ENCODE results near the gene CIDEB. TPM values are rescaled to one million over a fixed set of nuclear protein-coding genes. Genes with fewer than 3 reads are reported as not detected.
A peak's percentile ranks its signal among the peaks of the same experiment; 100 is the strongest.

Gene CIDEB
- total RNA-seq, 4 donors from 2014 or later: 9.4 to 34.5 (median 14.2) TPM

DNA sequence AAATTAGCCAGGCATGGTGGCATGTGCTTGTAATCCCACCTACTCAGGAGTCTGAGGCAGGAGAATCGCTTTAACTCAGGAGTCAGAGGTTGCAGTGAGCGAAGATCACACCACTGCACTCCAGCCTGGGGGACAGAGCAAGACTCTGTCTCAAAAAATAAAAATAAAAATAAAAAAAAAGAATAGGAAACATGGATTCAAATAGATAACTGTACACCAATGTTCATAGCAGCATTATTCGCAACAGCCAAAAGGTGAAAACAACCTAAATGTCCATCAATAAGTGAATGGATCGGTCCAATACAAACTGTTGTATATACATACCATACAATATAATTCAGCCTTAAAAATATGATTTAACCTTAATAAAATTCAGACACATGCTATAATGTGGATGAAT is 35.1 kb upstream of the CIDEB start:
- no peaks in the 10 kb centered on the region for H3K9me3 ChIP-seq
- H3K36me3 ChIP-seq: no peaks in the 10 kb centered on the region
- peaks cover 0 to 17% (median 3%) of the 10 kb centered on the region in 4 donors for H3K4me1 ChIP-seq
- H3K4me3 ChIP-seq: no peak overlapping the region
- TF ChIP-seq EP300 (IDR thresholded peaks at IDR 0.05): no peak
- no peak for TF ChIP-seq POLR2A (IDR thresholded peaks at IDR 0.05)
- TF ChIP-seq, protein P1, sequence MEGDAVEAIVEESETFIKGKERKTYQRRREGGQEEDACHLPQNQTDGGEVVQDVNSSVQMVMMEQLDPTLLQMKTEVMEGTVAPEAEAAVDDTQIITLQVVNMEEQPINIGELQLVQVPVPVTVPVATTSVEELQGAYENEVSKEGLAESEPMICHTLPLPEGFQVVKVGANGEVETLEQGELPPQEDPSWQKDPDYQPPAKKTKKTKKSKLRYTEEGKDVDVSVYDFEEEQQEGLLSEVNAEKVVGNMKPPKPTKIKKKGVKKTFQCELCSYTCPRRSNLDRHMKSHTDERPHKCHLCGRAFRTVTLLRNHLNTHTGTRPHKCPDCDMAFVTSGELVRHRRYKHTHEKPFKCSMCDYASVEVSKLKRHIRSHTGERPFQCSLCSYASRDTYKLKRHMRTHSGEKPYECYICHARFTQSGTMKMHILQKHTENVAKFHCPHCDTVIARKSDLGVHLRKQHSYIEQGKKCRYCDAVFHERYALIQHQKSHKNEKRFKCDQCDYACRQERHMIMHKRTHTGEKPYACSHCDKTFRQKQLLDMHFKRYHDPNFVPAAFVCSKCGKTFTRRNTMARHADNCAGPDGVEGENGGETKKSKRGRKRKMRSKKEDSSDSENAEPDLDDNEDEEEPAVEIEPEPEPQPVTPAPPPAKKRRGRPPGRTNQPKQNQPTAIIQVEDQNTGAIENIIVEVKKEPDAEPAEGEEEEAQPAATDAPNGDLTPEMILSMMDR (IDR thresholded peaks at IDR 0.05): no peak
- no peak for DNase-seq (ENCODE audit: low spot score in 2 of 2)
- no peak overlapping the region for H3K27ac ChIP-seq
- WGBS, 2 donors: 81 to 91% methylated on average over 4 of the region's 4 CpGs
- H3K27me3 ChIP-seq: peaks cover 0 to 43% of the 10 kb centered on the region in 2 donors

DNA sequence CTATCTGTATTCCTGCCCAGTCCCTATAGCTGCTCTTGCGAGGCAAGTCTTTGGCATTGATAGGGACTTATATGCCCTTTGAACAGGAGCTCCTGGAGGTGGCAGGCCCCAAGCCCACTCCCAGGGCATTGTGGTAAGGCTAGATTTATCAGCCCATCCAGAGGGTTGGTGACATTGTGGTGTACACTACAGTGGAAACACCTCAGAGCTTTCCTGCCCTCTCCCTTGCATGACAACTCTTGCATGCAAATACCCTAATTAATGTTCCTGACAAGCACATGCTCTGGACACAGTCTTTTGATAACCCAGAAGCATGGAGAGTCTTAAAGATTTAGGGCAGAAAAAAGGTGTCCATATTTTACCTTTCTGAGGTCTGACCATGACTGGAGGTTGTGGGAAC is 32.8 kb upstream of the CIDEB start:
- 100% methylated on average over 1 of the region's 1 CpG; no CpG with 5 or more reads in 1 of the 2 donors for WGBS, 2 donors
- no peak overlapping the region for H3K27ac ChIP-seq
- DNase-seq (ENCODE audit: low spot score in 2 of 2): no peak
- H3K9me3 ChIP-seq: no peaks in the 10 kb centered on the region
- TF ChIP-seq POLR2A (IDR thresholded peaks at IDR 0.05) (no peak), EP300 (IDR thresholded peaks at IDR 0.05) (no peak)
- TF ChIP-seq, protein P1 (IDR thresholded peaks at IDR 0.05): no peak
- H3K4me1 ChIP-seq: peaks cover 0 to 19% (median 3%) of the 10 kb centered on the region in 4 donors
- H3K4me3 ChIP-seq: no peak overlapping the region
- H3K27me3 ChIP-seq: peaks cover 0 to 62% of the 10 kb centered on the region in 2 donors
- no peaks in the 10 kb centered on the region for H3K36me3 ChIP-seq

GRCh38 chr14:24339284-24340151 is 31.7 kb upstream of the CIDEB start, which contains the start of gene RIPK3:
Gene RIPK3, minus strand, starts transcription at chr14:24339991. Its CDS starts 165 bp downstream, at chr14:24339826.
- no peaks in the 10 kb centered on the region for H3K36me3 ChIP-seq
- peaks cover 0 to 68% of the 10 kb centered on the region in 2 donors for H3K27me3 ChIP-seq
- H3K27ac ChIP-seq: peak within 1 kb of the TSS in 2 of 4 donors; percentile 53 to 62
- no peaks in the 10 kb centered on the region for H3K9me3 ChIP-seq
- 14 to 22% methylated on average over 32 to 45 of the region's 51 CpGs for WGBS, 2 donors
- H3K4me1 ChIP-seq: peaks cover 0 to 28% (median 8%) of the 10 kb centered on the region in 4 donors
- TF ChIP-seq, protein P1 (IDR thresholded peaks at IDR 0.05): no peak
- no peak for TF ChIP-seq POLR2A (IDR thresholded peaks at IDR 0.05)
- no peak for TF ChIP-seq EP300 (IDR thresholded peaks at IDR 0.05)
- no peak for DNase-seq (ENCODE audit: low spot score in 2 of 2)
- peak within 1 kb of the TSS; percentile 21 to 51 (median 37) for H3K4me3 ChIP-seq

- 79 to 80% methylated on average over 9 to 14 of the region's 14 CpGs for WGBS, 2 donors
- DNase-seq (ENCODE audit: low spot score in 2 of 2): no peak
- peaks cover 0 to 68% of the 10 kb centered on the region in 2 donors for H3K27me3 ChIP-seq
- H3K27ac ChIP-seq: no peak overlapping the region
- no peaks in the 10 kb centered on the region for H3K36me3 ChIP-seq
- TF ChIP-seq EP300 (IDR thresholded peaks at IDR 0.05) (no peak), POLR2A (IDR thresholded peaks at IDR 0.05) (no peak)
- TF ChIP-seq, protein P1 (IDR thresholded peaks at IDR 0.05): no peak
- H3K9me3 ChIP-seq: no peaks in the 10 kb centered on the region
- peak overlapping the region in 2 of 4 donors; percentile 48 to 51 for H3K4me3 ChIP-seq
- H3K4me1 ChIP-seq: peaks cover 0 to 35% (median 14%) of the 10 kb centered on the region in 4 donors
Observed at GRCh38 chr14:24338843-24339242, 31.1 kb upstream of the CIDEB start.

GRCh38 chr14:24337824-24338175 is 30.0 kb upstream of the CIDEB start:
- TF ChIP-seq, protein P1 (IDR thresholded peaks at IDR 0.05): no peak
- no peak for TF ChIP-seq EP300 (IDR thresholded peaks at IDR 0.05)
- H3K4me3 ChIP-seq: no peak overlapping the region
- H3K4me1 ChIP-seq: peaks cover 0 to 45% (median 24%) of the 10 kb centered on the region in 4 donors
- H3K27ac ChIP-seq: no peak overlapping the region
- H3K36me3 ChIP-seq: no peaks in the 10 kb centered on the region
- H3K27me3 ChIP-seq: peaks cover 0 to 78% of the 10 kb centered on the region in 2 donors
- 88 to 93% methylated on average over 8 of the region's 8 CpGs for WGBS, 2 donors
- no peaks in the 10 kb centered on the region for H3K9me3 ChIP-seq
- no peak for DNase-seq (ENCODE audit: low spot score in 2 of 2)

Data from tibial nerve (tissue), 4 donors.